Activated T-helper 1 cell treated with Interleukin-2 at 50 U/mL for 16 hours (primary cell): ENCODE results near the gene TBXT.
"Not testable (repeated sequence)": the region's sequence is repeated elsewhere in the genome, so short reads cannot be mapped to it uniquely, and the experiment has no call there.

Source experiments
- DNase-seq: peaks from one replicate; pipeline ENCODE4 v3.0.0-alpha.2; 2020; ENCODE audit warnings: low read depth

The TBXT gene

GRCh38 chr6:166169549-166170421 lies 2.1 kb upstream of the TBXT start:
- no peak for DNase-seq

- no peak for DNase-seq
Observed at GRCh38 chr6:166168616-166169548, 1.2 kb upstream of the TBXT start.

- DNase-seq, result no peak
Observed at GRCh38 chr6:166167258-166167731, 356 bp downstream of the TBXT start.

GRCh38 chr6:166166314-166167257 lies 1.1 kb downstream of the TBXT start:
- no peak for DNase-seq

GRCh38 chr6:166165558-166166313 lies 1.9 kb downstream of the TBXT start:
- DNase-seq, result no peak

GRCh38 chr6:166162599-166163342 lies 4.9 kb downstream of the TBXT start:
- DNase-seq, result no peak

- no peak for DNase-seq
Observed at GRCh38 chr6:166157930-166158617, 9.6 kb downstream of the TBXT start.

GRCh38 chr6:166156942-166157341 lies 10.7 kb downstream of the TBXT start:
- no peak for DNase-seq

- no peak for DNase-seq
Observed at GRCh38 chr6:166153966-166154365, 13.7 kb downstream of the TBXT start.

GRCh38 chr6:166152660-166153059 lies 15.0 kb downstream of the TBXT start:
- no peak for DNase-seq

- DNase-seq, result no peak
Observed at GRCh38 chr6:166151798-166152197, 15.9 kb downstream of the TBXT start.

- no peak for DNase-seq
Observed at GRCh38 chr6:166145751-166146150, 21.9 kb downstream of the TBXT start.

GRCh38 chr6:166143011-166143410 lies 24.6 kb downstream of the TBXT start:
- no peak for DNase-seq

- no peak for DNase-seq
Observed at GRCh38 chr6:166127624-166128472, 39.8 kb downstream of the TBXT start.

- DNase-seq, result not testable (repeated sequence)
Observed at GRCh38 chr6:166123115-166123514, 44.5 kb downstream of the TBXT start.

GRCh38 chr6:166121726-166122125 lies 45.9 kb downstream of the TBXT start:
- no peak for DNase-seq

- no peak for DNase-seq
Observed at GRCh38 chr6:166119116-166119911, 48.3 kb downstream of the TBXT start.

GRCh38 chr6:166115609-166116008 lies 52.0 kb downstream of the TBXT start:
- no peak for DNase-seq
